Osteocyte (in vitro differentiated cells): ENCODE measurements around the gene C11orf98. TPM values are rescaled to one million over a fixed set of nuclear protein-coding genes. Genes with fewer than 3 reads are reported as not detected.

Source experiments
- DNase-seq: peaks from one replicate; pipeline ENCODE4 v3.0.0; 2021; ENCODE audit warnings: mixed read lengths; ENCODE audit not compliant: unreplicated experiment; ENCODE audit errors: extremely low spot score
- H3K27ac Mint-ChIP-seq: one replicate; pipeline ENCODE4 v1.8.0; 2021; ENCODE audit warnings: mild to moderate bottlenecking, mixed read lengths; ENCODE audit not compliant: unreplicated experiment
- H3K27me3 Mint-ChIP-seq: one replicate; pipeline ENCODE4 v1.8.0; 2021; ENCODE audit warnings: mixed read lengths; ENCODE audit not compliant: unreplicated experiment
- H3K36me3 Mint-ChIP-seq: one replicate; pipeline ENCODE4 v1.8.0; 2021; ENCODE audit warnings: mixed read lengths; ENCODE audit not compliant: unreplicated experiment
- H3K4me1 Mint-ChIP-seq: one replicate; pipeline ENCODE4 v1.8.0; 2021; ENCODE audit warnings: mixed read lengths; ENCODE audit not compliant: unreplicated experiment
- H3K4me3 Mint-ChIP-seq: one replicate; pipeline ENCODE4 v1.8.0; 2021; ENCODE audit warnings: mild to moderate bottlenecking, moderate library complexity, mixed read lengths; ENCODE audit not compliant: unreplicated experiment
- H3K9me3 Mint-ChIP-seq: one replicate; pipeline ENCODE4 v1.8.0; 2021; ENCODE audit warnings: mixed read lengths; ENCODE audit not compliant: unreplicated experiment
- total RNA-seq: library from RNA; stranded (reverse); gene quantifications from 2 replicates; pipeline ENCODE4 v1.2.1, GENCODE V29; 2021
- TF ChIP-seq, protein P1 (sequence below): fragments of 200-600 bp; sonication (generic); IDR thresholded peaks from 2 replicates; pipeline ENCODE4 v1.5.0; 2021; ENCODE audit warnings: antibody characterized with exemption, mild to moderate bottlenecking, moderate library complexity

The C11orf98 gene
- total RNA-seq, 1 donor from 2014 or later = 56.3 TPM

GRCh38 chr11:62645671-62645945 lies 19.4 kb downstream of the C11orf98 start:
- DNase-seq = no peak
- H3K4me1 Mint-ChIP-seq = peaks cover 20% of the 10 kb centered on the region

GRCh38 chr11:62644220-62644619 lies 20.8 kb downstream of the C11orf98 start:
- H3K9me3 Mint-ChIP-seq = no peaks in the 10 kb centered on the region
- no peaks in the 10 kb centered on the region for H3K27me3 Mint-ChIP-seq
- H3K27ac Mint-ChIP-seq = no peak overlapping the region
- H3K36me3 Mint-ChIP-seq = peaks cover 9% of the 10 kb centered on the region
- H3K4me3 Mint-ChIP-seq = peak overlapping the region; percentile 26
- DNase-seq = no peak
- peaks cover 20% of the 10 kb centered on the region for H3K4me1 Mint-ChIP-seq
- TF ChIP-seq, protein P1, sequence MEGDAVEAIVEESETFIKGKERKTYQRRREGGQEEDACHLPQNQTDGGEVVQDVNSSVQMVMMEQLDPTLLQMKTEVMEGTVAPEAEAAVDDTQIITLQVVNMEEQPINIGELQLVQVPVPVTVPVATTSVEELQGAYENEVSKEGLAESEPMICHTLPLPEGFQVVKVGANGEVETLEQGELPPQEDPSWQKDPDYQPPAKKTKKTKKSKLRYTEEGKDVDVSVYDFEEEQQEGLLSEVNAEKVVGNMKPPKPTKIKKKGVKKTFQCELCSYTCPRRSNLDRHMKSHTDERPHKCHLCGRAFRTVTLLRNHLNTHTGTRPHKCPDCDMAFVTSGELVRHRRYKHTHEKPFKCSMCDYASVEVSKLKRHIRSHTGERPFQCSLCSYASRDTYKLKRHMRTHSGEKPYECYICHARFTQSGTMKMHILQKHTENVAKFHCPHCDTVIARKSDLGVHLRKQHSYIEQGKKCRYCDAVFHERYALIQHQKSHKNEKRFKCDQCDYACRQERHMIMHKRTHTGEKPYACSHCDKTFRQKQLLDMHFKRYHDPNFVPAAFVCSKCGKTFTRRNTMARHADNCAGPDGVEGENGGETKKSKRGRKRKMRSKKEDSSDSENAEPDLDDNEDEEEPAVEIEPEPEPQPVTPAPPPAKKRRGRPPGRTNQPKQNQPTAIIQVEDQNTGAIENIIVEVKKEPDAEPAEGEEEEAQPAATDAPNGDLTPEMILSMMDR = no peak

More at GRCh38 chr11:62645671-62645945, 19.4 kb downstream of the C11orf98 start:
- Mint-ChIP-seq H3K27ac (peak overlapping the region; percentile 93), H3K27me3 (no peaks in the 10 kb centered on the region), H3K36me3 (peaks cover 7% of the 10 kb centered on the region), H3K4me3 (peak overlapping the region; percentile 97), H3K9me3 (no peaks in the 10 kb centered on the region)
- TF ChIP-seq, protein P1 = no peak

DNA sequence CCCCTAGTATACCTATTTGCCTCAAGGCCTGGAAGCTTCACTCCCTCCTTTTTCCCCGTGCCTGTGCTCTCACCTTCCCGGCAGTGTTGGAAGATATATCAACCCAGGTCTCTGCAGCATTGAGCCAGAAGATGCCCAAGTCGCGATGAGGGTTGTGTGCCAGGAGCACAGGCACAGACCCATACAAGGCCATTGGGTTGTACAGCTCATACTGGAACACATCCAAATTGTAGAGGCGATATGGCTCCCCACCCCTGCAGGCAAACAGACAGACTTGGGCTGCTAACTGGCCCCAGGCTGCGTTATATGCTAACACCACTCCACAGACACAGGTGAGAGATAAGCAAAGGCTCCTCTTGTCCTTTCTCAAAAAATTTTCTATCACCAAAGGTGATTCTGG lies 32.5 kb downstream of the C11orf98 start:
- TF ChIP-seq, protein P1 = no peak
- Mint-ChIP-seq H3K27ac (no peak overlapping the region), H3K27me3 (no peaks in the 10 kb centered on the region), H3K36me3 (peaks cover 62% of the 10 kb centered on the region), H3K9me3 (no peaks in the 10 kb centered on the region), H3K4me3 (no peak overlapping the region), H3K4me1 (no peaks in the 10 kb centered on the region)
- DNase-seq = no peak

DNA sequence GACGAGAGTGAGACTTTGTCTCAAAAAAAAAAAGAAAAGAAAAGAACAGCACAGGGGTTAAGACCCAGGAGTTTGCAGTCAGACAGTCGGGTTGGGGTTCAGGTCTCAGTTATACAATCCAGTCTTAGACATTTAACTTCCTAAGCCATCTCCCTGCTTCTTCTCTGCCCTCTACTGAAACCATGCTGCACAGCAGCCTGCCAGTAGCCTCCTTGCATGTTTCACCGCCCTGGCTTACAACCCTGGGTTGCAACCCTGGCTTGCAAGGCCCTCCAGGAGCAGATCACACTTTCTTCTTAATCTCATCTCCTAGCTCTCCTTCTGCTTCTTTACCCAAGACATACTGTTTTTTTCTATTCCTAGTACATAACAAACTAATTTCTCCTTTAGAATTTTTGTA lies 37.3 kb downstream of the C11orf98 start:
- H3K27ac Mint-ChIP-seq = no peak overlapping the region
- TF ChIP-seq, protein P1 = no peak
- no peak for DNase-seq
- no peaks in the 10 kb centered on the region for H3K9me3 Mint-ChIP-seq
- no peaks in the 10 kb centered on the region for H3K27me3 Mint-ChIP-seq
- no peaks in the 10 kb centered on the region for H3K4me1 Mint-ChIP-seq
- H3K4me3 Mint-ChIP-seq = no peak overlapping the region
- H3K36me3 Mint-ChIP-seq = peaks cover 55% of the 10 kb centered on the region

DNA sequence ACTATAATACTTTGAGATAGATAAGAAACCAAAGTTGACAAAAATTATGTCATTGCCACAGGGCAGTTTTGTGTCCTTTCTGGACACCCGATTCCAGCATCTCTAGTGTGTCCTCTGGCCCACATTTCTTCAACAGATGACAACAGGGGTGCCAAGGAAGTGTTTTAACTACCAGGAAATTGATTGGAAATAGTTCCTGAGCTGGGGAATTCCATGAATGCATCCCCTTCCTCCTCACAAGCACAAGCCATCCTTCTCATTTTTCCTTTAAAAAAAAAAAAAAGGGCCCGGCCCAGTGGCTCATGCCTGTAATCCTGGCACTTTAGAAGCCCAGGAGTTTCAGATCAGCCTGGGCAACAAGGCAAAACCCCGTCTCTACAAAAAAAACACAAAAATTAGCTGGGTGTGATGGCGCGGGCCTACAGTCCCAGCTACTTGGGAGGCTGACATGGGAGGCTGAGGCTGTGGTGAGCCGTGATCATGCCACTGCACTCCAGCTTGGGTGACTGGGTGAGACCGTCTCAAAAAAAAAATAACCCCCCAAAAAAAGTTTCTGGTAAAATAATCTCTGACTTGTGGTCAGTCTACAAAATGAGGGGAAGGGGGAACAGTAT lies 42.4 kb downstream of the C11orf98 start:
- peak overlapping the region; percentile 99 for H3K27ac Mint-ChIP-seq
- TF ChIP-seq, protein P1 = no peak
- no peaks in the 10 kb centered on the region for H3K27me3 Mint-ChIP-seq
- no peak for DNase-seq
- peaks cover 18% of the 10 kb centered on the region for H3K4me1 Mint-ChIP-seq
- no peaks in the 10 kb centered on the region for H3K9me3 Mint-ChIP-seq
- peak overlapping the region; percentile 94 for H3K4me3 Mint-ChIP-seq
- peaks cover 20% of the 10 kb centered on the region for H3K36me3 Mint-ChIP-seq
